ENCODE data around the gene MT1H. TPM values are rescaled to one million over a fixed set of nuclear protein-coding genes. Genes with fewer than 3 reads are reported as not detected.
A peak's percentile ranks its signal among the peaks of the same experiment; 100 is the strongest.

MT1H gene
- total and polyA plus RNA-seq, 2 of the 13 experiments (the other 11 are each of a cell fraction or from before 2014, with no cell fraction given), result 0.60 TPM; not detected in 1

DNA sequence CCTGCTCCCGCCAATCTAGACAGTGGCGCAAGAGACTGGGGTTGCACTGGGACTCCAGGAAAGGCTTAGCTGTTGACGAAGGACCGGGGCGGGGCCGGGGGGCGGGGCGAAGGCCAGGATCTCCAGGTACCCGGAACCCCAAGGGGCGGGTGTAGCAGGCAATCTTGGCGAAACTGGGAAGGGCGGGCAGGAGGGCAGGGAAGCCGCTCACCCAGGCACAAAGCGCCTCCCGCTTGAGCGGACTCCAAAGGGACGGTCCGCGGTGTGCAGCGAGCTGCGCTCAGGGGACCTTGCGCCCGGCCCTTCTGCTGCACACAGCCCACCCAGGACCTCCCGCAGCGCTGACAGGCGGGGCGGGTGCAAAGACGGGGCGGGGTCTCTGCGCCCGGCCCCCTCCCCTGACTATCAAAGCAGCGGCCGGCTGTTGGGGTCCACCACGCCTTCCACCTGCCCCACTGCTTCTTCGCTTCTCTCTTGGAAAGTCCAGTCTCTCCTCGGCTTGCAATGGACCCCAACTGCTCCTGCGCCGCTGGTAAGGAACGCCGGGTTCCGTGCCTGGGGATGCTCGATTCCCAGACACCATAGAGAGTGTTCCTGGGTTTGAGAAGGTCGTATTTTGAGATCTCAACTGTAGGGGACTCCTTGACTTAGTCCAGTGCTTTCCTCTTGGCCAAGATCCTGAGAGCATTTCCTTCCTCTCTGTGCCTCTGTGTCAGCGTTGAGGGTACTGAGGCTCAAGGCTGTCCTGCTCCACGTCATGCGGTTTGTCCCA, 11.9 kb upstream of the MT1H start, which contains the start of gene MT1F (continued):
- TF ChIP-seq HIVEP1 (CRISPR knock-in tag; IDR thresholded peaks at IDR 0.05) (peak; percentile 73; the same call in 1 of the 2 replicates), ZNF557 (CRISPR knock-in tag; IDR thresholded peaks at IDR 0.05) (no peak), HNRNPL (IDR thresholded peaks at IDR 0.05; ENCODE audit: low read depth, low read length) (no peak), FIP1L1 (IDR thresholded peaks at IDR 0.05; ENCODE audit: borderline replicate concordance, insufficient read depth, low read depth, low read length) (no peak), ZNF256 (CRISPR knock-in tag; conservative IDR thresholded peaks at IDR 0.05) (no peak), WIZ (CRISPR knock-in tag; IDR thresholded peaks at IDR 0.05) (0 out of 2 replicates have a peak, but pooled peaks have one; percentile 41), KDM5B (CRISPR knock-in tag; IDR thresholded peaks at IDR 0.05; ENCODE audit: borderline replicate concordance) (0 out of 2 replicates have a peak, but pooled peaks have one; percentile 60), MBNL3 (CRISPR knock-in tag; conservative IDR thresholded peaks at IDR 0.05) (no peak), SMARCE1 (IDR thresholded peaks at IDR 0.05; ENCODE audit: borderline replicate concordance) (no peak), JUNB (CRISPR knock-in tag; IDR thresholded peaks at IDR 0.05; ENCODE audit: borderline replicate concordance) (no peak), ZNF446 (CRISPR knock-in tag; IDR thresholded peaks at IDR 0.05) (no peak), CC2D1A (CRISPR knock-in tag; IDR thresholded peaks at IDR 0.05) (no peak), ZMAT3 (CRISPR knock-in tag; conservative IDR thresholded peaks at IDR 0.05) (peak; percentile 70; the same call in 1 of the 2 replicates), GATA4 (IDR thresholded peaks at IDR 0.05; ENCODE audit: borderline replicate concordance, low read depth) (no peak), ZNF589 (CRISPR knock-in tag; conservative IDR thresholded peaks at IDR 0.05) (0 out of 2 replicates have a peak, but pooled peaks have one; percentile 42), ZNF441 (CRISPR knock-in tag; IDR thresholded peaks at IDR 0.05; ENCODE audit: borderline replicate concordance) (peak; percentile 53; the same call in 1 of the 2 replicates), TAF1 (CRISPR knock-in tag; IDR thresholded peaks at IDR 0.05) (peak; percentile 31; the same call in 1 of the 2 replicates), ZC3H4 (CRISPR knock-in tag; IDR thresholded peaks at IDR 0.05; ENCODE audit: borderline replicate concordance) (no peak), RBM22 (optimal IDR thresholded peaks at IDR 0.05; ENCODE audit: low read length) (no peak), ONECUT2 (CRISPR knock-in tag; IDR thresholded peaks at IDR 0.05) (no peak), FLYWCH1 (CRISPR knock-in tag; IDR thresholded peaks at IDR 0.05) (no peak), TEAD3 (CRISPR knock-in tag; optimal IDR thresholded peaks at IDR 0.05; ENCODE audit: borderline replicate concordance) (peak; percentile 55), NKX3-1 (CRISPR knock-in tag; IDR thresholded peaks at IDR 0.05) (no peak)
- TF ChIP-seq, protein P1, sequence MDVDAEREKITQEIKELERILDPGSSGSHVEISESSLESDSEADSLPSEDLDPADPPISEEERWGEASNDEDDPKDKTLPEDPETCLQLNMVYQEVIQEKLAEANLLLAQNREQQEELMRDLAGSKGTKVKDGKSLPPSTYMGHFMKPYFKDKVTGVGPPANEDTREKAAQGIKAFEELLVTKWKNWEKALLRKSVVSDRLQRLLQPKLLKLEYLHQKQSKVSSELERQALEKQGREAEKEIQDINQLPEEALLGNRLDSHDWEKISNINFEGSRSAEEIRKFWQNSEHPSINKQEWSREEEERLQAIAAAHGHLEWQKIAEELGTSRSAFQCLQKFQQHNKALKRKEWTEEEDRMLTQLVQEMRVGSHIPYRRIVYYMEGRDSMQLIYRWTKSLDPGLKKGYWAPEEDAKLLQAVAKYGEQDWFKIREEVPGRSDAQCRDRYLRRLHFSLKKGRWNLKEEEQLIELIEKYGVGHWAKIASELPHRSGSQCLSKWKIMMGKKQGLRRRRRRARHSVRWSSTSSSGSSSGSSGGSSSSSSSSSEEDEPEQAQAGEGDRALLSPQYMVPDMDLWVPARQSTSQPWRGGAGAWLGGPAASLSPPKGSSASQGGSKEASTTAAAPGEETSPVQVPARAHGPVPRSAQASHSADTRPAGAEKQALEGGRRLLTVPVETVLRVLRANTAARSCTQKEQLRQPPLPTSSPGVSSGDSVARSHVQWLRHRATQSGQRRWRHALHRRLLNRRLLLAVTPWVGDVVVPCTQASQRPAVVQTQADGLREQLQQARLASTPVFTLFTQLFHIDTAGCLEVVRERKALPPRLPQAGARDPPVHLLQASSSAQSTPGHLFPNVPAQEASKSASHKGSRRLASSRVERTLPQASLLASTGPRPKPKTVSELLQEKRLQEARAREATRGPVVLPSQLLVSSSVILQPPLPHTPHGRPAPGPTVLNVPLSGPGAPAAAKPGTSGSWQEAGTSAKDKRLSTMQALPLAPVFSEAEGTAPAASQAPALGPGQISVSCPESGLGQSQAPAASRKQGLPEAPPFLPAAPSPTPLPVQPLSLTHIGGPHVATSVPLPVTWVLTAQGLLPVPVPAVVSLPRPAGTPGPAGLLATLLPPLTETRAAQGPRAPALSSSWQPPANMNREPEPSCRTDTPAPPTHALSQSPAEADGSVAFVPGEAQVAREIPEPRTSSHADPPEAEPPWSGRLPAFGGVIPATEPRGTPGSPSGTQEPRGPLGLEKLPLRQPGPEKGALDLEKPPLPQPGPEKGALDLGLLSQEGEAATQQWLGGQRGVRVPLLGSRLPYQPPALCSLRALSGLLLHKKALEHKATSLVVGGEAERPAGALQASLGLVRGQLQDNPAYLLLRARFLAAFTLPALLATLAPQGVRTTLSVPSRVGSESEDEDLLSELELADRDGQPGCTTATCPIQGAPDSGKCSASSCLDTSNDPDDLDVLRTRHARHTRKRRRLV (CRISPR knock-in tag; IDR thresholded peaks at IDR 0.05), result peak; percentile 55; the same call in 1 of the 2 replicates

All from HepG2 (cell line).